Activated CD8-positive, alpha-beta memory T cell treated with anti-CD3 and anti-CD28 coated beads for 4 hours (primary cell): ENCODE data around the gene CFAP20.
"Not testable (repeated sequence)": the region's sequence is repeated elsewhere in the genome, so short reads cannot be mapped to it uniquely, and the experiment has no call there.

ENCODE experiments used
- DNase-seq, 2 donors: peaks; one replicate each; pipeline ENCODE4 v3.0.0-alpha.2; 2020; ENCODE audit warnings: low read depth in 2 of 2

The CFAP20 gene

DNA sequence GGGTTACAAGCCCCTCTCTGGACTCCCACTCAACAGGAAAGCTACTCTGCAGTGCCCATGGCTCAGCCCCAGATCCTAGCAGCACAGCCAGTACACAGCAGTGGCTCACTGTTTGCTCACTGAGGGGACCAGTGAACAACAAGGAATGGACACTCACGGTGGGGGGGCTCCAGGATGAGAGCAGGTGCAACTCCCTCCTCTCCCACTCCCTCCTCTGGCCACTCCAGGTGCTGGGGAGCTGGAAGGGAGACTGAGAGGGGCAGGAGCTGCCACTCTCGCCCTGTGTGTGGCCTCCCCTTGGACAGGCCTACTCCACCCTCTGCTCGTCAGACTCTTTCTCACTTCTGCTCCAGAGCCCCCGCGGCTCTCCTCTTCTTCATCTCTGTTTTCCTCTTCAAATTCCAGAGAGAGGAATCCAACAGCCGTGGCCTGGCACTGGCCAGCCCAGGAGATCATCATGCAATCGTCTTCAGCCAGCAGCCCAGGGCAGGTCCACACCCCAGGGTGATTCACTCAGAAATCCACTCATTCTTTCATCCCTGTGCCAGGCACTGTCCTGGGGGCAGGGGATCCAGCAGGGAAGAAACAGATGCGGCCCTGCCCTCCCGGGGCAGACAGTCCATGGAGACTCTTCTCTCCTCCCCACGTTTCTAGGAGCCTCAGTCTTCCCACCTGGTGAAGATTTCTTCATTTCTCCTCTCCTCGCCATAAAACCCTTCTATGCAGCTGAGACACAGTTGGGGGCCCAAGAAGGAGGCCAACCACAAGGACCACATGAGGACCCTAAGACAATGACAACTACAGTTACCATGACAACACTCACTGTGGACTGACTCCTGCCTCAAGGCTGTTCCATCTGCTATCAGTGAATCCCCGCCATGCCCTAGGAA is 30.7 kb downstream of the CFAP20 start:
- DNase-seq = no peak

DNA sequence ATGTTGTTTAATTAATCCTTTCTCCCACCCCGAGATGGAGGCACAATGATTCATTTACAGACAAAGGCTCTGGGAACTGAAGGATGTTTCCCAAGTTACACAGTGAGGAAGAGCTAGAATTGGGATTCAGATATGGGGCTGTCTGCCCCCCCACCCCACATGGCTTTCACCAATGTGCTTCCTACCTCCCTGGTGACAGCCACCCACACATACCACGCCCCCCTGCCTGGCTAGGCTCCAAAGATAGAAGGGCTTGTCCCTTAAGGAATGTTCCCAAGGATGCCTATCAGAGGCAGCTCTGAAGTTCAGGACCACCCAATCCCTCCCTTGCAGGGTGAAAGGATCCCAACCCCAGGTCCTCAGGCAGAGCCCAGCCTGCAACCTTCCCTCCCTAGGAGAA is 32.9 kb downstream of the CFAP20 start:
- no peak for DNase-seq

DNA sequence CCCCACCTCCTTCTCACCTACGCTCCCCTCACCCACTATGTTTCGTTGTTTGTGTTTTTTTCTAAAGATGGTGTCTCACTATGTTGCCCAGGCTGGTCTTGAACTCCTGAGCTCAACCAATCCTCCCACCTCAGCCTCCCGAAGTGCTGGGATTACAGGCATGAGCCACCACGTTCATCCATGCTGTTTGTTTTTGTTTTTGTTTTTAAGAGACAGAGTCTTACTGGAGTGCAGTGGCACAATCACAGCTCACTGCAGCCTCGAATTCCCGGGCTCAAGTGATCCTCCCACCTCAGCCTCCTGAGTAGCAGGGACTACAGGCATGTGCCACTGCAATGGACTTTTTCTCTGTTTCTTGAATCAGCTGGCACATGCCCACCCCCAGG is 33.6 kb downstream of the CFAP20 start:
- not testable (repeated sequence) for DNase-seq

DNA sequence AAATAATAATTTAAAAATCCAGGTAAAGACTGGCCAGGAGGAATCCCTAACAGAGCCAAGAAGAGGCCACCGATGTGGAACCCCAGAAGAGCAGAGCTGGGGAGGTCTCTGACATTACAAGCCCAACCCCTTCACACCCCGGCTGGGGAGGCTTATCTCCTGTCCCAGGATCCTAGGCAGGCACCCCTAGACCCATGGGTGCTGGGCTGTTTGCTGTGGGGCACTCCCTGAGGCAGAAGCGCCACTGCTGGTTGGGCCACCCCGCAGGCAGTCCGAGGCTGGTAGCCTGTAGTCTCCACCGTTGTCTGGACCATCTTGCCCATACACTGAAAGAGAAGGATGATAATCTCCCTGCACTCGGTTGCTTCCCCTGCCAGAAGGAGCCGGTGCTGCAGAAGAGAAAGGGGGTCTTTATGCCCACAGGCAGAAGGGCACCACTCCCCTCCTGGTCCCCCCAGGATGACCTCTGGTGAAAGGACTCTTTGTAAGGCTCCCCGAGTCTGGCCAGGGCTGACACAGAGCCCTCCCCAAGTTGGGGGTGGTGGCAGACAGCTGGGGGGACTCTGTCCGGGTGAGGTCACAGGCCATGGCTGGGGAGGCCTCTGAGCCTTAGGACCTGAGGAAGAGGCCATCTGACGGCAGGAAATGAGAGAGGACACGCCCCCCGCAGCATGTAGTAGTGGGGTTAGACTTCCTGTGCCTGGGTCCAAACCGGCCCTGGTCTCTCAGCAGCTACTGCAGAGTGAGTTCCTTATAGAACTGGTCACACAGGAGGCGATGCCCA is 34.2 kb downstream of the CFAP20 start:
- no peak for DNase-seq

DNA sequence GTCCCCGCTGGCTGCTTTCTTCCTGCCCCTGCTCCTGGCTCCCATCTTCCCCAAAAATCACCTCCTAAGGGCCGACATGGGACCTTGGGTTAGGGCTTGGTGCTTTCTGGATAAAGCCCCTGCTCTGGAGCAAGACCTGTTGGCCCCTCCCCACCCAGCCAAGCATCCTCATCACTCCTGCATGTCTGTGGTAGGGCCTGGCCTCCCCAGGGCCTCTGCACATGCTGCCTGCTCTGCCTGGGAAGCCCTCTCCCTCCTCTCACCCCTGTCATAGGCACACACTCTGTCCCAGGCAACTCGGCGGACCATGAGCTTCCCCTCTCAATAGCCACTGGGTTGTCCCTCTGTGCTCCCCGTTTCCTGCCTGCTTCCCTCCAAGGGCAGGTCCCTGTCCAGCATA is 35.2 kb downstream of the CFAP20 start:
- no peak for DNase-seq

DNA sequence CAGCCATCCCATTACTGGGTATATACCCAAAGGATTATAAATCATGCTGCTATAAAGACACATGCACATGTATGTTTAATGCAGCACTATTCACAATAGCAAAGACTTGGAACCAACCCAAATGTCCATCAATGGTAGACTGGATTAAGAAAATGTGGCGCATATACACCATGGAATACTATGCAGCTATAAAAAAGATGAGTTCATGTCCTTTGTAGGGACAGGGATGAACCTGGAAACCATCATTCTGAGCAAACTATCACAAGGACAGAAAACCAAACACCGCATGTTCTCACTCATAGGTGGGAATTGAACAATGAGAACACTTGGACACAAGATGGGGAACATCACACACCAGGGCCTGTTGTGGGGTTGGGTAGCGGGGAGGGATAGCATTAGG is 38.8 kb downstream of the CFAP20 start:
- not testable (repeated sequence) for DNase-seq

DNA sequence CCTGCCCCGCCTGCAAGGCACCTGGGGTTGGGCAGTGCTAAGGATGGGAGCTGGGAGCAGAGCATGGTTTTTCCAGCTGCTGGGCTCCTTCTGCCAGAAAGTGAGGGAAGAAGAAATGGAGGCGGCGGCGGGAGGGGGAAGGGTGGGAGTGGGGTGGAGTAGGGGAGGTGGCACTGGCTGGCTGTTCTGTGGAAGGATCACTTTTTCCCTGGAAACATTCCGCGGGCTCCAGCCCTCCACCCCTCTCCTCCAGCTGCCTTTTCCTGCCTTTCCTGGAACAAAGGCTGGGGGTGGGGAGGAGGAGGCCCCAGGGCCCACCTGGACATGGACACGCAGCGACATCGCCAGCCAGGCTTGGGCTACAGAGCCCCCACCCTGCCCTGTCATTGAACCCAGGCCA is 41.1 kb downstream of the CFAP20 start:
- DNase-seq = no peak

DNA sequence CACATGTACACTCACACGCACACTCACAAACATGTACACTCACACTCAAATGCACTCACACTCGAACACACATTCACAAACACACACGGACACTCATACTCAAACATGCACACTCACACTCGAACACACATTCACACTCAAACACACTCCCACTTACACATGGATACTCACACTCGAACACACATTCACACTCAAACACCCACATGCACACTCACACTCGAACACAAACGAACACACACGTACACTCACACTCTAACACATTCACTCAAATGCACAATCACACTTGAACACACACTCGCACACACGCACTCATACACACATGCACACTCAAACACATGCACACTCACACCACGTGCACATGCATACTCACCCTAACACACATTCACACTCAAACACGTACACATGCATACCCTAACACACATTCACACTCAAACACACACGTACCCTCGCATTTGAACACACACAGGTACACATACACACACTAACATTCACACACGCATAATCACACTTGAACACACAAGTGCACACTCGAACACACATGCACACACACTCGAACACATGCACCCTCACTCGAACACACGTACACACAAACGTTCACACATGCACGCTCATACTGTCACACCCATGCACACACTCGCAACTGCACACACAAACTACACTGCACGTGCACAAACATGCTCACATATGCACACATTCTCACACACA is 41.8 kb downstream of the CFAP20 start:
- DNase-seq = no peak

DNA sequence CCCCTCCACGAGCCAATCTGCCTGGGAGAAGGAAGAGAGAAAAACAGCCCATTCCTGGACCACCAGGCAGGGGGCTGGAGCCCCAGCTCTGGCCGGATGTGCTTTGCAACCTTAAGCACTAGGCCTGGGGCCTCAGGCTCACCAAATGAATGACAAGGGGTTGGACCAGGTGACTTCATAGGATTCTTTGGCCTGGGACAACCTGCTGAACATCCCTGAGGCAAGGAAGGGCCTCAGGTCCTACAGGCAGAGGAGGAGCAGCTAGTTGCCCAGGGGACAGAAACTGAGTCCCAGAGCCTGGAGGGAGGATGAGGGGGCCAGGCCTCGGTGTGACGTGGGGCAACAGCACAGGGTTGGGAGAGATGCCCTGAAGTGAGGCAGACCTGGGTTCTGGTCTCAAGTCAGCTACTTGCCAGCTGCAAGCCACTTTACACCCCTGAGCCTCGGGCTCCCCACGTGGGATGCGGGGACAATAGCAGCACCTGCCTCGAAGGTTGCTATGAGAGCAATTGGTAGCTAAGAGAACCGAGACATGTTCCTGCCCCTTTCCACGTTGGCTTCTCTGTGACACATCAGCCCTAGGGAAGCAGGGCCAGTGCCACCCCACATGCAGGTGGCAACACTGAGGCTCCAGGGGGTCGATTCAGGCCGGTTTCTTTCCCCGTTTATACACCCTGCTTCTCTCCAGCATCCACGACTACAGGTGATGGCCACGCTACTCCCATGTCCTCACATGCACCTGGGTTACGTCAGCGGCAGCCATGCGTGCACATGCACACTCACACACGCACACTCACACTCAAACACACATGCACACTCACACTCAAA is 42.6 kb downstream of the CFAP20 start:
- DNase-seq = no peak

DNA sequence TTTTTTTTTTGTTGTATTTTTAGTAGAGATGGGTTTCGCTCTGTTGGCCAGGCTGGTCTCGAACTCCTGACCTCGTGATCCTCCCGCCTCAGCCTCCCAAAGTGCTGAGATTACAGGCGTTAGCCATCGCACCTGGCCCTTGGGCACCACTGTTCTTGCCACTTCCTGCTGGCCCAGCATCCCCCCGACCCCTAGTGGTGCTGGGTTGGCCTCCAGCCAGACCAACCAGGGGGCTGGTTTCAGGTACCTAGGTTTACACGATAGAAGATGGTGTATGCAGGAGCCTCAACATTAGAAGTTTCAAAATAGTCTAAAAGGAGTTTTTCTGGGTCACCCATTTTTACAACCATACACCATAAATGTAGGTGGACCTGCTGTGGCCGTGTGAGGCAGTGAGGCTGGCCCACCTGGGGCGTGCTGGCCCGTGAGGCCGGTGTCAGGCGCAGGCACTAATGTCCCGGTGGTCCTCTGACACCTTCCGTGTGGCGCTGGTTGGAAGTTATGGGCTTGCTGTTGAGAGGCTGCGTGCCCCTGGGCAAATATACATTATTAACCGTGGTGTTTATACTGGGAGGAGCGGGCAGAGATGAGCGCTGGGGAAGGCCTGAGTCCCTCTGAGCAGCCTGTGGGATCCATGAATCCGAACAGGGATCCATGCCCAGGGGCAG is 43.5 kb downstream of the CFAP20 start:
- no peak for DNase-seq

DNA sequence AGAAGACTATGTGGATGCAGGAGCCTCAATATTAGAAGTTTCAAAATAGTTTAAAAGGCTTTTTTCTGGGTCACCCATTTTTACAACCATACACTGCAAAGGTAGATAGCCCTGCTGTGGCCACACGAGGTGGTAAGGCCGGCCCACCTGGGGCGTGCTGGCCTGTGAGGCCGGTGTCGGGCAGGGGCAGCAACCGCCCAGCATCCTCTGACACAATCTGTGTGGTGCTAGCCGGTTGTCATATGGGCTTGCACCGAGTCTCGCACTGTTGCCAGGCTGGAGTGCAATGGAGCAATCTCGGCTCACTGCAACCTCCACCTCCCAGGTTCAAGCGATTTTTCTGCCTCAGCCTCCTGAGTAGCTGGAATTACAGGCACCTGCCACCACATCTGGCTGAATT is 44.0 kb downstream of the CFAP20 start:
- DNase-seq = no peak

DNA sequence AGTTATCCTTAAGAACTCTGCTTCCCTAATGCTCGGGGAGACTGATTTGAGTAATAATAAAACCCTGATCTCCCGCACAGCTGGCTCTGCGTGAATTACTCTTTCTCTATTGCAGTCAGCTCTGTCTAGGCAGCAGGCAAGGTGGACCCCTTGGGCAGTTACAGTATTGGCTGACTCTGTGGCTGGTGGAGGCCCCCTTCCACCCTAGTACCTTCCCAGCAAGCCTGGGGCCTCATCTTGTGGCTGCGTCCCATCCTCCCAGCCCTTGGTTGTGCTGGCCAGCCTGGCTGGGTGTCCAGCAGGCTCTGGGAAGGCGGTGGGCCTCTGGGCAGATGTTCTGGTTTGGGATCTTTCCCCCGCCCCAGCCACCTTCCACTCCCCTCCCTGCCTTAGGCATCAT is 44.5 kb downstream of the CFAP20 start:
- DNase-seq = no peak

DNA sequence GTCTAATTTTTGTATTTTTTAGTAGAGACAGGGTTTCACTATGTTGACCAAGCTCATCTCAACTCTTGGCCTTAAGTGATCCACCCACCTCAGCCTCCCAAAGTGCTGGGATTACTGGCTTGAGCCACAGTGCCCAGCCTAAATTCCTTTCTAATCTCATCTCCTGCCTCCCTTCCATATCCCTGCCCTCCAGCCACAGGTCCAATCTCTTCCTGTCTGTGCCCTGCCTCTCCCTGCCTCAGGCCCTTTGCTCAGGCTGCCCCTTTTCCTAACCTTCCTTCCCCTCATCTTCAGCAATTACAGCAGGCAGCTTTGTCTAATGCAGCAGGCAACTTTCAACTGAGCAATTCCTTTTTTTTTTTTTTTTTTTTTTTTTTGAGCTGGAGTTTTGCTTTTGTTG is 46.8 kb downstream of the CFAP20 start:
- no peak for DNase-seq

DNA sequence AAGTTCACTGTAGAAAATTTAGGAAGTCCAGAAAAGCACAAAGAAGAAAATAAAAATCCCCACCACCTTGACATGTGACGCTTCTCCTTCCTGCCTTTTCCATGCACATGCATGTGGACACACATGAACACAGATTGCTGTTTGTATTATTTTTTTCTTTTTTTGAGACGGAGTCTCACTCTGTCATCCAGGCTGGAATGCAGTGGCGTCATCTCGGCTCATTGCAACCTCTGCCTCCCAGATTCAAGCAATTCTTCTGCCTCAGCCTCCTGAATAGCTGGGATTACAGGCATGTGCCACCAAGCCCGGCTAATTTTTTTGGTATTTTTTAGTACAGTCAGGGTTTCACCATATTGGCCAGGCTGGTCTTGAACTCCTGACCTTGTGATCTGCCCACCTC is 48.5 kb downstream of the CFAP20 start:
- not testable (repeated sequence) for DNase-seq

DNA sequence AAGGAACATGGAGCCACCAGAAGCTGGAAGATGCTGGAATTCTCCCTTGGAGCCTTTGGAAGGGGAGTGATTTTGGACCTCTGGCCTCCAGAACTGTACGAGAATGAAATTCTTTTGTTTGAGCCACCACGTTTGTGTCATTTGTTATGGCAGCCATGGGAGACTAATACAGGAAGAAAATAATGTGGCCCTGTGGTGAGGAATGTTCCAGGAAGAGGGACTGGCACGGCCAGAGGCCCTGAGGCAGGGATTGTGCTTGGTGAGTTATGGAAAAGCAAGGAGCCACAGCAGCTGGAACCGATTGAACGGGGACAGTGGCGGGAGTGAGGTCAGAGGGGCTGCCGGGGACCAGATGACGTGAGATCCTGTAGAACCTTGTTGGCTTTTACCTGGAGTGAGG is 51.4 kb downstream of the CFAP20 start:
- no peak for DNase-seq

DNA sequence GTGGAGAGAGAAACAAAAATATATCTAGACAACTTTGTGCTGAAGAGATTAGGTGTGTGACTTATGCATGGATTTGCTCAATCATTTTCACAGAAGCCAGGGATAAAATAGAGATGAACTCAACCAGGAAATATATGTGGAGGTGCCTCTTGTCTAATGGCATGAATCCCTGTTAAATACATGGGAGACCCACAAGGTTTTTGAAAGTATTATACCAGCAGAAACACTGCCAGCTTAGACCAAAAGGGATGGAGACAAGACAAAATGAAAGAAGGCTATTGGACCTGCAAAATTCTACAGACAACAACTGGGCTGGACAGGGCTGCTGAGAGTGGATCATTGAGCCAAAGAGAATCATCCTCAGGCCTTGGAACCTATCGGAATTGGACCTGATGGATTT is 52.7 kb downstream of the CFAP20 start:
- DNase-seq = no peak

DNA sequence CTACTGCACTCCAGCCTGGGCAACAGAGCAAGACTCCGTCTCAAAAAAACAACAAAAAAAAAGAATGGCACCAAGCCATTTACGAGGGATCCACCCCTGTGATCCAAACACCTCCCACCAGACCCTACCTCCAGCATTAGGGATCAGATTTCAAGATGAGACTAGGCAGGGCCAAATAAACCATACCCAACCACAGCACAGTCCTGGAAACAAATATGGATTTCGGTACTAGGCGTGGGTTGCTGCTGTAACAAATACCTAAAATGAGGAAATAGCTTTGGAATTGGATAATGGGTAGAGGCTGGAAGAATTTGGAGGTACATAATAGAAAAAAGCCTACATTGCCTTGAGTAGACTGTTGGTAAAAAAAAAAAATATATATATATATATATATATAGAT is 54.5 kb downstream of the CFAP20 start:
- DNase-seq = no peak

DNA sequence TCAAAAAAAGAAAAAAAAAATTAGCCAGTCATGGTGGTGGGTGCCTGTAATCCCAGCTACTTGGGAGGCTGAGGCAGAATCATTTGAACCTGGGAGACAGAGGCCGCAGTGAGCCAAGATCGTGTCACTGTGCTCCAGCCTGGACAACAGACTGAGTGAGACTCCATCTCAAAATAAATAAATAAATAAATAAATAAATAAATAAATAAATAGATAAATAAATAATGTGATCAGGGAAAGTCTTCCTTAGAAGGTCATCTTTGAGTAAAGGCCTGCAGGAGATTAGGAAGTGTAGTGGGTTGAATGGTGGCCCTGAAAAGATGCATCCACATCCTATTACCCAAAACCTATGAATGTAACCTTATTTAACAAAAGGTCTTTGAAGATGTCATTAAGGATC is 56.1 kb downstream of the CFAP20 start:
- not testable (repeated sequence) for DNase-seq

DNA sequence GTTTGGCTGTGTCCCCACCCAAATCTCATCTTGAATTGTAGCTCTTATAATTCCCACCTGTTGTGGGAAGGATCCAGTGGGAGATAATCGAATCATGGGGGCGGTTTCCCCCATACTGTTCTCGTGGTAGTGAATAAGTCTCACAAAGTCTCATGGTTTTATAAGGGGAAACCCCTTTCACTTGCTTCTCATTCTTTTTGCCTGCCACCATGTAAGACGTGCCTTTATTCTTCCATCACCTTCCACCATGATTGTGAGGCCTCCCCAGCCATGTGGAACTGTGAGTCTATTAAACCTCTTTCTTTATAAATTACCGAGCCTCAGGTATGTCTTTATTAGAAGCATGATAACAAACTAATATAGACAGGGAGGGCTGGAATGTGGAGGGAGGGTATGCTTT is 57.0 kb downstream of the CFAP20 start:
- not testable (repeated sequence) for DNase-seq

DNA sequence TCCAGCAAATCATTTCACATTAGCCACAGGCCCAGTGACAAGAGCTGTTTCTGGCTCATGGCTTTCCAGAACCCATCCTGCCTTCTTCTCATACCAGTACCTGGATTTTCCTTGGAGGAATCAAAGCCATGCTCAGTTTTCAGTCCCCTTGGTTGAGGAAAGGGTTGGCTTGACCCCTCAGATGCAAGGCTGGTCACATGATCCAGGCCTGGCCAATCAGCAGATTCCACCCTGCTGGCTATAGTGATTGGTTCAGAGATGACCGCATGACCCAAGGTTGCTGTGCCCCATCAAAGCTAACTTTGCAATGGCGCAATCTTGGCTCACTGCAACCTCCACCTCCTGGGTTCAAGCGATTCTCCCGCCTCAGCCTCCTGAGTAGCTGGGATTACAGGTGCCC is 58.6 kb downstream of the CFAP20 start:
- no peak for DNase-seq
